ENCODE results near the gene SLC38A1.

DNA sequence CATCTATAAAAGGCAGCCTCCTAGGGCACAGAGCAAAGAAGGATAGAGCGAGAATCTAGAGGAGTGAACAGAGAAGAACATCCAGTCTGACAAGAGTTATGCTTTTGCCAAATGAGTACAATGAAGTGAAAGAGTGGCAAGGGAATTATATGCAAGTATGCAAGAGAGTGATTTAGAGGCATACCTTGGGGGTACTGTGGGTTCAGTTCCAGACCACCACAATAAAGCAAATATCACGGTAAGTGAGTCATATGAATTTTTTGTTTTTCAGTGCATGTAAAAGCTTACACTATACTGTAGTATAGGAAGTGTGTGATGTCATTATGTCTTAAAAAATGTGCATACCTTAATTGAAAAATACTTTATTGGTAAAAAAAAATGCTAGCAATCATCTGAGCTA lies 101.4 kb downstream of the SLC38A1 start:
- no peak for TF ChIP-seq CTCF (IDR thresholded peaks at IDR 0.05 in 8 of 11, conservative IDR thresholded peaks at IDR 0.05 in 3 of 11)
- TF ChIP-seq POLR2A (IDR thresholded peaks at IDR 0.05), result no peak
